GM23248 (cell line): Measurements from ENCODE around the gene REM2. TPM values are rescaled to one million over a fixed set of nuclear protein-coding genes. Genes with fewer than 3 reads are reported as not detected.
A peak's percentile ranks its signal among the peaks of the same experiment; 100 is the strongest.

Experiments used
- DNase-seq: peaks from one replicate; pipeline ENCODE4 v3.0.0-alpha.2; 2015
- H2AFZ ChIP-seq: fragments of 200-600 bp; sonication (generic); 2 replicates; pipeline ENCODE4 v1.6.1; 2016; ENCODE audit warnings: antibody characterized with exemption
- H3F3A ChIP-seq: fragments of 200-600 bp; sonication (generic); 2 replicates; pipeline ENCODE4 v1.6.1; 2016; ENCODE audit warnings: mild to moderate bottlenecking, antibody characterized with exemption, mixed run types; ENCODE audit not compliant: insufficient read depth
- H3K27ac ChIP-seq: fragments of 200-600 bp; sonication (generic); 2 replicates; pipeline ENCODE4 v1.5.1; 2016; ENCODE audit warnings: mild to moderate bottlenecking
- H3K27me3 ChIP-seq: fragments of 200-600 bp; sonication (generic); replicated peaks from 2 replicates; pipeline ENCODE4 v1.6.1; 2016; ENCODE audit warnings: mild to moderate bottlenecking; ENCODE audit not compliant: insufficient read depth
- H3K36me3 ChIP-seq: fragments of 200-600 bp; sonication (generic); 2 replicates; pipeline ENCODE4 v1.6.1; 2016; ENCODE audit warnings: low read depth, mild to moderate bottlenecking
- H3K4me1 ChIP-seq: fragments of 200-600 bp; sonication (generic); 2 replicates; pipeline ENCODE4 v1.6.1; 2016; ENCODE audit warnings: mild to moderate bottlenecking; ENCODE audit not compliant: insufficient read depth
- H3K4me2 ChIP-seq: fragments of 200-600 bp; sonication (generic); one replicate; pipeline ENCODE4 v1.6.1; 2016; ENCODE audit warnings: mild to moderate bottlenecking; ENCODE audit not compliant: unreplicated experiment
- H3K4me3 ChIP-seq: fragments of 200-600 bp; sonication (generic); 2 replicates; pipeline ENCODE4 v1.5.1; 2016; ENCODE audit warnings: mild to moderate bottlenecking
- H3K79me2 ChIP-seq: fragments of 200-600 bp; sonication (generic); 2 replicates; pipeline ENCODE4 v1.6.1; 2016; ENCODE audit warnings: mild to moderate bottlenecking; ENCODE audit not compliant: insufficient read depth
- H3K9ac ChIP-seq: fragments of 200-600 bp; sonication (generic); 2 replicates; pipeline ENCODE4 v1.6.1; 2016; ENCODE audit warnings: mild to moderate bottlenecking
- H3K9me2 ChIP-seq: fragments of 200-600 bp; sonication (generic); 2 replicates; pipeline ENCODE4 v1.6.1; 2016; ENCODE audit warnings: mixed run types, mild to moderate bottlenecking, moderate library complexity; ENCODE audit not compliant: insufficient read depth
- H3K9me3 ChIP-seq: fragments of 200-600 bp; sonication (generic); one replicate; pipeline ENCODE4 v1.6.1; 2017; ENCODE audit warnings: low read depth
- H4K20me1 ChIP-seq: fragments of 200-600 bp; sonication (generic); 2 replicates; pipeline ENCODE4 v1.6.0; 2016; ENCODE audit not compliant: insufficient read depth
- EZH2 ChIP-seq: fragments of 200-600 bp; sonication (generic); IDR thresholded peaks from 2 replicates; pipeline ENCODE4 v1.6.1; 2018; ENCODE audit warnings: antibody characterized with exemption, mild to moderate bottlenecking; ENCODE audit not compliant: insufficient read depth, poor library complexity, severe bottlenecking
- EZH2phosphoT487 ChIP-seq: fragments of 200-600 bp; sonication (generic); IDR thresholded peaks from 2 replicates; pipeline ENCODE4 v1.6.1; 2018; ENCODE audit warnings: antibody characterized with exemption, moderate library complexity, mild to moderate bottlenecking, low read depth; ENCODE audit not compliant: insufficient read depth
- WGBS, 2 experiments: methylation state at CpG; one replicate each; pipeline ENCODE4 v1.1.6; 2015 to 2017; ENCODE audit warnings: low lambda C conversion rate in 2 of 2, low coverage in 1 of 2; ENCODE audit errors: missing lambda C conversion rate in 2 of 2; 5-methylcytosine and 5-hydroxymethylcytosine counted together
- in situ Hi-C: fragments of 300-500 bp; cut with MboI; formaldehyde crosslinking; loops from 2 replicates; pipeline ENCODE4 v1.15.0; 2020
- polyA plus RNA-seq: library from polyadenylated mRNA; unstranded; fragments of >200 nt; fragmentation: Nextera tagmentation; extraction: Ambion mirVana; gene quantifications from 2 replicates; pipeline ENCODE4 v1.2.1, GENCODE V29; 2016
- total RNA-seq: library from RNA; depleted of rRNA; stranded (reverse); fragments of >200 nt; shearing (Covaris generic); gene quantifications from 2 replicates; pipeline ENCODE4 v1.2.3, GENCODE V29; 2014

The REM2 gene
- total and polyA plus RNA-seq, 2 experiments from 2014 or later = 0.22 TPM; not detected in 1

DNA sequence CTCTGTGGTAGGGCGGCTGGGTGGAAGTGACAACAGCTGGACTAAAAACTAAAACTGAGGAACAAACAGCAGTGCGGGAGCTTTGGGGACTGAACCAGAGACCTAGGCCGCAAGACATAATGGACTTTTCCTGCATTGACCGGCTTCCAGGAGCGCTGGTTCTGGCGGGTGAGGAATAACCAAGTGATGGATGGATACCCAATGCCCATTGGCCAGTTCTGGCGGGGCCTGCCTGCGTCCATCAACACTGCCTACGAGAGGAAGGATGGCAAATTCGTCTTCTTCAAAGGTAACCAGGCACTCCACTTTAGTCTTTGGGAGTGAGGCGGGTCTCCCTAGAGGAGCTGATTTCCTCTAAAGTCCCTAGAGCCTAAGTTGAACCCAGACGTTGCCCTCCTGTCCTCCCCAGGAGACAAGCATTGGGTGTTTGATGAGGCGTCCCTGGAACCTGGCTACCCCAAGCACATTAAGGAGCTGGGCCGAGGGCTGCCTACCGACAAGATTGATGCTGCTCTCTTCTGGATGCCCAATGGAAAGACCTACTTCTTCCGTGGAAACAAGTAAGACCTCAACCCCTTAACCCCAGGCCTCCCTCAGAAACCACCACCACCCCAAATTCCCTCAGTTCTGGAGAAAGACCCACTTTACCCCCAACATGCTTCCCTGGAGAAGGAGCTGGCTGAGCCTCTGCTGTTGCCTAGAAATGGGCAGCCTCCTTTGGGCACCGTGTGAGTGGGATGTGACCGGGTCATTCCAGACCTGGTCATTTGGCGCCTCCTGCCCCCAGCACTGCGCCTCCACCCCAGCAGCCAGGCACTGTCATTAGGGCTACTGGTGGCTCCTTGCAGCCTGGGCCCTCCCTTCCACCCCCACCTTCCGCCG, 38.6 kb upstream of the REM2 start:
- 71 to 77% methylated on average over 19 to 22 of the region's 22 CpGs for WGBS, 2 experiments
- Histone ChIP-seq H3K27ac (peak overlapping the region; percentile 94), H3K4me2 (no peak overlapping the region), H4K20me1 (no peaks in the 10 kb centered on the region), H3K27me3 (no peaks in the 10 kb centered on the region), H3K9me2 (no peaks in the 10 kb centered on the region), H3K9me3 (no peaks in the 10 kb centered on the region), H3K79me2 (peaks cover 69% of the 10 kb centered on the region), H3K36me3 (peaks cover 54% of the 10 kb centered on the region), H3K4me1 (peaks cover 70% of the 10 kb centered on the region), H3F3A (peaks cover 85% of the 10 kb centered on the region), H3K9ac (0 out of 2 replicates have a peak overlapping the region, but pooled peaks have one; percentile 25), H3K4me3 (no peak overlapping the region), H2AFZ (no peak overlapping the region)
- DNase-seq = no peak
- no peak for TF ChIP-seq EZH2
- TF ChIP-seq EZH2phosphoT487 = no peak
- in situ Hi-C loops = no loop called here

DNA sequence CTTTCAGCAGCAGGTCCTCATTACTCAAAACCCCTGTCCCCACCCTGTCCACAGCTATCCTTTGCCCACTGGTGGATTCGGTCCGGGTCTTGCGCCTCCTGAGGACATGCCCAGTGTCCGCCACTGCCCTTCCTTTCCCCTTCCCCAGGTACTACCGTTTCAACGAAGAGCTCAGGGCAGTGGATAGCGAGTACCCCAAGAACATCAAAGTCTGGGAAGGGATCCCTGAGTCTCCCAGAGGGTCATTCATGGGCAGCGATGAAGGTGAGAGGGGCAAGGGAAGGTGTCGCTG, 38.0 kb upstream of the REM2 start:
- no peak for TF ChIP-seq EZH2
- no peak for TF ChIP-seq EZH2phosphoT487
- Histone ChIP-seq H3F3A (peaks cover 87% of the 10 kb centered on the region), H3K9me2 (no peaks in the 10 kb centered on the region), H3K27ac (peak overlapping the region; percentile 94), H3K9me3 (no peaks in the 10 kb centered on the region), H4K20me1 (no peaks in the 10 kb centered on the region), H3K9ac (no peak overlapping the region), H3K4me3 (no peak overlapping the region), H3K4me1 (peaks cover 70% of the 10 kb centered on the region), H3K36me3 (peaks cover 54% of the 10 kb centered on the region), H3K4me2 (no peak overlapping the region), H3K27me3 (no peaks in the 10 kb centered on the region), H3K79me2 (peaks cover 64% of the 10 kb centered on the region), H2AFZ (no peak overlapping the region)
- in situ Hi-C loops = no loop called here
- WGBS, 2 experiments = 65% methylated on average over 9 of the region's 9 CpGs
- DNase-seq = no peak

DNA sequence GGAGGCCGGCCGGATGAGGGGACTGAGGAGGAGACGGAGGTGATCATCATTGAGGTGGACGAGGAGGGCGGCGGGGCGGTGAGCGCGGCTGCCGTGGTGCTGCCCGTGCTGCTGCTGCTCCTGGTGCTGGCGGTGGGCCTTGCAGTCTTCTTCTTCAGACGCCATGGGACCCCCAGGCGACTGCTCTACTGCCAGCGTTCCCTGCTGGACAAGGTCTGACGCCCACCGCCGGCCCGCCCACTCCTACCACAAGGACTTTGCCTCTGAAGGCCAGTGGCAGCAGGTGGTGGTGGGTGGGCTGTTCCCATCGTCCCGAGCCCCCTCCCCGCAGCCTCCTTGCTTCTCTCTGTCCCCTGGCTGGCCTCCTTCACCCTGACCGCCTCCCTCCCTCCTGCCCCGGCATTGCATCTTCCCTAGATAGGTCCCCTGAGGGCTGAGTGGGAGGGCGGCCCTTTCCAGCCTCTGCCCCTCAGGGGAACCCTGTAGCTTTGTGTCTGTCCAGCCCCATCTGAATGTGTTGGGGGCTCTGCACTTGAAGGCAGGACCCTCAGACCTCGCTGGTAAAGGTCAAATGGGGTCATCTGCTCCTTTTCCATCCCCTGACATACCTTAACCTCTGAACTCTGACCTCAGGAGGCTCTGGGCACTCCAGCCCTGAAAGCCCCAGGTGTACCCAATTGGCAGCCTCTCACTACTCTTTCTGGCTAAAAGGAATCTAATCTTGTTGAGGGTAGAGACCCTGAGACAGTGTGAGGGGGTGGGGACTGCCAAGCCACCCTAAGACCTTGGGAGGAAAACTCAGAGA, 37.0 kb upstream of the REM2 start:
- Histone ChIP-seq H3K9me3 (no peaks in the 10 kb centered on the region), H3K4me1 (peaks cover 69% of the 10 kb centered on the region), H3K79me2 (peaks cover 54% of the 10 kb centered on the region), H3K4me2 (peak overlapping the region; percentile 14), H4K20me1 (no peaks in the 10 kb centered on the region), H3F3A (peaks cover 89% of the 10 kb centered on the region), H3K9ac (peak overlapping the region; percentile 68), H3K9me2 (no peaks in the 10 kb centered on the region), H3K4me3 (no peak overlapping the region), H3K27ac (peak overlapping the region; percentile 94), H2AFZ (no peak overlapping the region), H3K27me3 (no peaks in the 10 kb centered on the region), H3K36me3 (peaks cover 51% of the 10 kb centered on the region)
- DNase-seq = peak; percentile 25
- TF ChIP-seq EZH2 = no peak
- TF ChIP-seq EZH2phosphoT487 = no peak
- in situ Hi-C loops = no loop called here
- 70 to 79% methylated on average over 22 to 23 of the region's 26 CpGs for WGBS, 2 experiments

DNA sequence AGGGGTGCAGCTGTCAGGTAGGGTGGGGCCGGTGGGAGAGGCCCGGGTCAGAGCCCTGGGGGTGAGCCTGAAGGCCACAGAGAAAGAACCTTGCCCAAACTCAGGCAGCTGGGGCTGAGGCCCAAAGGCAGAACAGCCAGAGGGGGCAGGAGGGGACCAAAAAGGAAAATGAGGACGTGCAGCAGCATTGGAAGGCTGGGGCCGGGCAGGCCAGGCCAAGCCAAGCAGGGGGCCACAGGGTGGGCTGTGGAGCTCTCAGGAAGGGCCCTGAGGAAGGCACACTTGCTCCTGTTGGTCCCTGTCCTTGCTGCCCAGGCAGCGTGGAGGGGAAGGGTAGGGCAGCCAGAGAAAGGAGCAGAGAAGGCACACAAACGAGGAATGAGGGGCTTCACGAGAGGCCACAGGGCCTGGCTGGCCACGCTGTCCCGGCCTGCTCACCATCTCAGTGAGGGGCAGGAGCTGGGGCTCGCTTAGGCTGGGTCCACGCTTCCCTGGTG, 36.2 kb upstream of the REM2 start:
- Histone ChIP-seq H3K4me2 (peak overlapping the region; percentile 14), H3K27ac (peak overlapping the region; percentile 94)
- in situ Hi-C loops = no loop called here

More for the DNA sequence above, 36.2 kb upstream of the REM2 start:
- no peak overlapping the region for H2AFZ ChIP-seq
- H3K9me2 ChIP-seq = no peaks in the 10 kb centered on the region
- DNase-seq = no peak
- peaks cover 84% of the 10 kb centered on the region for H3F3A ChIP-seq
- 42 to 47% methylated on average over 8 to 11 of the region's 11 CpGs for WGBS, 2 experiments
- H3K9me3 ChIP-seq = no peaks in the 10 kb centered on the region
- no peaks in the 10 kb centered on the region for H3K27me3 ChIP-seq
- TF ChIP-seq EZH2phosphoT487 = no peak
- peaks cover 46% of the 10 kb centered on the region for H3K79me2 ChIP-seq
- H3K36me3 ChIP-seq = peaks cover 43% of the 10 kb centered on the region
- H3K4me3 ChIP-seq = no peak overlapping the region
- peak overlapping the region; percentile 68 for H3K9ac ChIP-seq
- H3K4me1 ChIP-seq = peaks cover 67% of the 10 kb centered on the region
- H4K20me1 ChIP-seq = no peaks in the 10 kb centered on the region
